MCF 10A (cell line): ENCODE measurements around the gene UEVLD. TPM values are rescaled to one million over a fixed set of nuclear protein-coding genes. Genes with fewer than 3 reads are reported as not detected.

Experiments used
- BruUV-seq: library from RNA; stranded (reverse); fragments of 400-500 nt; replicated peaks from 2 replicates; lab custom pipeline; 2021; lab: Mats Ljungman, UMichigan
- CTCF ChIA-PET: fragments of 300-600 bp; sonication (Branson Sonifier 250); formaldehyde crosslinking; extraction: SDS; loops from one replicate; lab custom pipeline; 2021; ENCODE audit warnings: antibody characterized with exemption, inconsistent platforms; lab: Yijun Ruan, JAX
- POLR2A ChIA-PET: fragments of 300-600, 350-650 bp; sonication (Branson Sonifier 250); formaldehyde crosslinking; extraction: SDS; loops from one replicate; lab custom pipeline; 2020; ENCODE audit warnings: antibody characterized with exemption, inconsistent platforms; lab: Yijun Ruan, JAX
- DNase-seq: peaks from one replicate; pipeline ENCODE4 v3.0.0-alpha.2; 2018; ENCODE audit not compliant: unreplicated experiment
- H3K27ac Mint-ChIP-seq: one replicate; pipeline ENCODE4 v1.8.0; 2022; ENCODE audit warnings: mild to moderate bottlenecking, low read depth, mixed read lengths; ENCODE audit not compliant: unreplicated experiment
- H3K27me3 Mint-ChIP-seq: one replicate; pipeline ENCODE4 v1.8.0; 2022; ENCODE audit warnings: mixed read lengths; ENCODE audit not compliant: insufficient read depth, unreplicated experiment
- H3K36me3 Mint-ChIP-seq: one replicate; pipeline ENCODE4 v1.8.0; 2022; ENCODE audit warnings: mild to moderate bottlenecking, moderate library complexity, mixed read lengths; ENCODE audit not compliant: insufficient read depth, unreplicated experiment
- H3K4me1 Mint-ChIP-seq: one replicate; pipeline ENCODE4 v1.8.0; 2022; ENCODE audit warnings: mixed read lengths; ENCODE audit not compliant: insufficient read depth, unreplicated experiment
- H3K4me3 Mint-ChIP-seq: one replicate; pipeline ENCODE4 v1.8.0; 2022; ENCODE audit warnings: mild to moderate bottlenecking, moderate library complexity, mixed read lengths; ENCODE audit not compliant: unreplicated experiment
- H3K9me3 Mint-ChIP-seq: one replicate; pipeline ENCODE4 v1.8.0; 2022; ENCODE audit warnings: mixed read lengths; ENCODE audit not compliant: unreplicated experiment
- CTCF ChIP-seq: fragments of 200-600 bp; IDR thresholded peaks from one replicate; pipeline ENCODE4 v1.8.0; 2022; ENCODE audit warnings: antibody characterized with exemption, mild to moderate bottlenecking; ENCODE audit not compliant: unreplicated experiment
- intact Hi-C: fragments of 100-400 bp; cut with micrococcal nuclease; formaldehyde crosslinking; loops from 2 replicates; pipeline ENCODE4 v1.14.1; 2022
- total RNA-seq: library from RNA; stranded (reverse); gene quantifications from 2 replicates; pipeline ENCODE4 v1.2.3, GENCODE V29; 2022

UEVLD gene
- total RNA-seq, 1 experiment from 2014 or later = 22.8 TPM

GRCh38 chr11:18534245-18534644 lies 54.3 kb downstream of the UEVLD start:
- intact Hi-C loops = no loop called here
- Mint-ChIP-seq H3K9me3 (no peaks in the 10 kb centered on the region), H3K36me3 (peaks cover 26% of the 10 kb centered on the region), H3K27ac (no peak overlapping the region), H3K4me1 (peaks cover 15% of the 10 kb centered on the region), H3K4me3 (no peak overlapping the region), H3K27me3 (no peaks in the 10 kb centered on the region)
- DNase-seq = no peak
- no peak for TF ChIP-seq CTCF
- BruUV-seq = no TSS peak
- CTCF ChIA-PET = no interaction called here
- POLR2A ChIA-PET = interaction anchor here (0.6 to 2.2 kb wide), 3 partner anchors 17 to 99 kb away, joined by 3 to 8 read pairs (median 3); partner anchors contain the start of gene UEVLD

GRCh38 chr11:18533365-18533764 lies 55.2 kb downstream of the UEVLD start:
- POLR2A ChIA-PET = interaction anchor here (0.6 kb wide), 1 partner anchor 235 kb away, joined by 3 read pairs; no protein-coding TSS in a partner anchor
- Mint-ChIP-seq H3K4me3 (no peak overlapping the region), H3K36me3 (peaks cover 29% of the 10 kb centered on the region), H3K27ac (peak overlapping the region; percentile 16), H3K27me3 (no peaks in the 10 kb centered on the region), H3K9me3 (no peaks in the 10 kb centered on the region), H3K4me1 (peaks cover 15% of the 10 kb centered on the region)
- CTCF ChIA-PET = interaction anchor here (1.0 to 1.2 kb wide), 2 partner anchors 198 to 418 kb away, joined by 4 read pairs; no protein-coding TSS in a partner anchor
- DNase-seq = no peak
- no TSS peak for BruUV-seq
- intact Hi-C loops = no loop called here
- TF ChIP-seq CTCF = no peak

GRCh38 chr11:18527512-18527911 lies 61.0 kb downstream of the UEVLD start:
- peak; percentile 44 for DNase-seq
- no TSS peak for BruUV-seq
- CTCF ChIA-PET = interaction anchor here (0.6 to 1.4 kb wide), 2 partner anchors 13 to 28 kb away, joined by 5 to 9 read pairs; no protein-coding TSS in a partner anchor
- H3K27me3 Mint-ChIP-seq = no peaks in the 10 kb centered on the region
- peaks cover 23% of the 10 kb centered on the region for H3K4me1 Mint-ChIP-seq
- H3K4me3 Mint-ChIP-seq = peak overlapping the region; percentile 91
- intact Hi-C loops = loop anchor here (2.0 to 10.0 kb wide), 4 partner anchors 61 to 285 kb away; partner anchors contain the start of genes GTF2H1, HPS5 and UEVLD
- peak overlapping the region; percentile 99 for H3K27ac Mint-ChIP-seq
- TF ChIP-seq CTCF = no peak
- H3K9me3 Mint-ChIP-seq = no peaks in the 10 kb centered on the region
- H3K36me3 Mint-ChIP-seq = peaks cover 50% of the 10 kb centered on the region
- POLR2A ChIA-PET = interaction anchor here (0.7 to 5.4 kb wide), 27 partner anchors 11 to 514 kb away, joined by 3 to 80 read pairs (median 6); partner anchors contain the start of genes GTF2H1, HPS5, LDHA and SAAL1

- no peak for TF ChIP-seq CTCF
- H3K36me3 Mint-ChIP-seq = peaks cover 56% of the 10 kb centered on the region
- peak within 1 kb of the TSS; percentile 91 for H3K4me3 Mint-ChIP-seq
- ChIA-PET CTCF (interaction anchor here (0.6 to 1.4 kb wide), 10 partner anchors 9 to 449 kb away, joined by 3 to 9 read pairs (median 4); no protein-coding TSS in a partner anchor), POLR2A (interaction anchor here (0.6 to 5.4 kb wide), 40 partner anchors 11 to 1319 kb away, joined by 3 to 80 read pairs (median 4); partner anchors contain the start of genes GTF2H1, HPS5, LDHA and PIK3C2A)
- peak; percentile 92 for DNase-seq
- H3K9me3 Mint-ChIP-seq = no peaks in the 10 kb centered on the region
- intact Hi-C loops = loop anchor here (2.0 to 10.0 kb wide), 4 partner anchors 62 to 284 kb away; partner anchors contain the start of genes GTF2H1, HPS5 and UEVLD
- BruUV-seq = no TSS peak
- peaks cover 31% of the 10 kb centered on the region for H3K4me1 Mint-ChIP-seq
- H3K27ac Mint-ChIP-seq = peak within 1 kb of the TSS; percentile 99
- no peaks in the 10 kb centered on the region for H3K27me3 Mint-ChIP-seq
Observed at GRCh38 chr11:18526521-18527296, 61.8 kb downstream of the UEVLD start, which contains the start of gene TSG101. Gene TSG101 (minus strand): TSS chr11:18526942. CDS start chr11:18526816, 126 bp downstream.
